K562 (cell line): Measurements from ENCODE around the gene HMBS. TPM values are rescaled to one million over a fixed set of nuclear protein-coding genes. Genes with fewer than 3 reads are reported as not detected.

Experiments used
- CHD2 ChIP-seq: IDR thresholded peaks from 2 replicates; pipeline ENCODE4 v1.6.1; 2011; ENCODE audit warnings: low read depth, low read length
- CREB1 ChIP-seq, 2 experiments: sonication (generic) in 1 of 2; formaldehyde crosslinking in 1 of 2; IDR thresholded peaks; 2 replicates each; pipeline versions ENCODE4 v1.6.1 to v1.8.0; 2012 to 2022; ENCODE audit warnings: inconsistent platforms in 1 of 2, mild to moderate bottlenecking in 1 of 2, missing genetic modification reagents in 1 of 2, moderate library complexity in 1 of 2
- MEF2D ChIP-seq: conservative IDR thresholded peaks from 2 replicates; pipeline ENCODE4 v1.6.1; 2016; ENCODE audit warnings: low read depth, missing genetic modification characterization, missing compliant biosample characterization
- MEIS2 ChIP-seq: fragments of 450-650 bp; IDR thresholded peaks from 2 replicates; pipeline ENCODE4 v1.6.1; 2014; ENCODE audit warnings: mild to moderate bottlenecking; ENCODE audit not compliant: partially characterized antibody
- NR1H2 ChIP-seq: sonication (generic); formaldehyde crosslinking; IDR thresholded peaks from 2 replicates; pipeline ENCODE4 v1.4.0; 2020; ENCODE audit warnings: mild to moderate bottlenecking, missing genetic modification reagents
- NUFIP1 ChIP-seq: fragments of 450-650 bp; IDR thresholded peaks from 2 replicates; pipeline ENCODE4 v1.6.1; 2018; ENCODE audit not compliant: partially characterized antibody
- POLR2AphosphoS5 ChIP-seq: IDR thresholded peaks from 2 replicates; pipeline ENCODE4 v1.6.1; 2011; ENCODE audit warnings: mild to moderate bottlenecking, low read depth, low read length, moderate library complexity; ENCODE audit not compliant: control insufficient read depth, insufficient read depth
- PTTG1 ChIP-seq: fragments of 450-650 bp; IDR thresholded peaks from 2 replicates; pipeline ENCODE4 v1.6.1; 2016; ENCODE audit warnings: low read depth, mild to moderate bottlenecking, missing genetic modification characterization, missing compliant biosample characterization
- TEAD4 ChIP-seq, 2 experiments: sonication (generic) in 1 of 2; formaldehyde crosslinking in 1 of 2; IDR thresholded peaks; 2 replicates each; pipeline versions ENCODE4 v1.6.1 to v1.8.0; 2012 to 2022; ENCODE audit warnings: borderline replicate concordance in 1 of 2, inconsistent platforms in 1 of 2, low read length in 1 of 2, mild to moderate bottlenecking in 1 of 2, missing genetic modification reagents in 1 of 2
- ZNF133 ChIP-seq: fragments of 250-450 bp; sonication (Bioruptor Pico); IDR thresholded peaks from 2 replicates; pipeline ENCODE4 v1.4.0; 2020; ENCODE audit warnings: mild to moderate bottlenecking
- ZNF146 ChIP-seq: IDR thresholded peaks from one replicate; pipeline ENCODE4 v1.6.1; 2018; ENCODE audit warnings: missing compliant biosample characterization; ENCODE audit not compliant: unreplicated experiment
- ZNF324 ChIP-seq: fragments of 250-450 bp; sonication (Bioruptor Pico); IDR thresholded peaks from 2 replicates; pipeline ENCODE4 v1.4.0; 2020; ENCODE audit warnings: mild to moderate bottlenecking
- ZNF695 ChIP-seq: fragments of 450-650 bp; formaldehyde crosslinking; IDR thresholded peaks from 2 replicates; pipeline ENCODE4 v1.4.0; 2020; ENCODE audit warnings: mild to moderate bottlenecking, moderate library complexity
- polyA plus RNA-seq, 8 experiments: library from polyadenylated mRNA; depleted of rRNA in 4 of 8; stranded (reverse) in 5 of 8; unstranded in 3 of 8; fragments of >200 nt; fragmentation: Nextera tagmentation in 2 of 8; fragmentation: Illumina TruSeq in 1 of 8; extraction: Ambion mirVana in 2 of 8; extraction: Trizol in 1 of 8; gene quantifications; 2 replicates each; pipeline versions ENCODE4 v1.2.1 to v1.2.3, GENCODE V29; 2011 to 2014; ENCODE audit warnings: inconsistent platforms in 1 of 8, missing spikeins in 1 of 8
- total RNA-seq, 7 experiments: library from RNA; depleted of rRNA in 6 of 7; stranded (reverse); fragments of >200 nt in 6 of 7; fragmentation: Illumina TruSeq in 2 of 7; extraction: Trizol in 2 of 7; gene quantifications; 2 replicates each; pipeline versions ENCODE4 v1.2.1 to v1.2.3, GENCODE V29; 2011 to 2021; ENCODE audit warnings: low replicate concordance in 1 of 7
- TF ChIP-seq, protein P1 (sequence below), 2 experiments: fragments of 450-650 bp; IDR thresholded peaks; 2 replicates each; pipeline ENCODE4 v1.6.1; 2016
- TF ChIP-seq, protein P2 (sequence below): fragments of 200-800 bp; sonication (Bioruptor generic); IDR thresholded peaks from 2 replicates; pipeline ENCODE4 v1.6.1; 2017; ENCODE audit warnings: missing genetic modification characterization, missing compliant biosample characterization
- TF ChIP-seq, protein P3 (sequence below): IDR thresholded peaks from 2 replicates; pipeline ENCODE4 v1.6.1; 2016; ENCODE audit warnings: missing genetic modification characterization, missing compliant biosample characterization
- TF ChIP-seq, protein P4 (sequence below): sonication (generic); formaldehyde crosslinking; IDR thresholded peaks from 2 replicates; pipeline ENCODE4 v1.8.1; 2023; ENCODE audit warnings: mild to moderate bottlenecking, missing genetic modification reagents
- TF ChIP-seq, protein P5 (sequence below): fragments of 250-450 bp; sonication (Bioruptor Pico); IDR thresholded peaks from 2 replicates; pipeline ENCODE4 v1.8.0; 2022; ENCODE audit warnings: moderate library complexity, mild to moderate bottlenecking, inconsistent platforms

Gene HMBS
- total and polyA plus RNA-seq, 9 of the 15 experiments (the other 6 are each of a cell fraction or from before 2014, with no cell fraction given) = 56.9 to 385 (median 286) TPM

DNA sequence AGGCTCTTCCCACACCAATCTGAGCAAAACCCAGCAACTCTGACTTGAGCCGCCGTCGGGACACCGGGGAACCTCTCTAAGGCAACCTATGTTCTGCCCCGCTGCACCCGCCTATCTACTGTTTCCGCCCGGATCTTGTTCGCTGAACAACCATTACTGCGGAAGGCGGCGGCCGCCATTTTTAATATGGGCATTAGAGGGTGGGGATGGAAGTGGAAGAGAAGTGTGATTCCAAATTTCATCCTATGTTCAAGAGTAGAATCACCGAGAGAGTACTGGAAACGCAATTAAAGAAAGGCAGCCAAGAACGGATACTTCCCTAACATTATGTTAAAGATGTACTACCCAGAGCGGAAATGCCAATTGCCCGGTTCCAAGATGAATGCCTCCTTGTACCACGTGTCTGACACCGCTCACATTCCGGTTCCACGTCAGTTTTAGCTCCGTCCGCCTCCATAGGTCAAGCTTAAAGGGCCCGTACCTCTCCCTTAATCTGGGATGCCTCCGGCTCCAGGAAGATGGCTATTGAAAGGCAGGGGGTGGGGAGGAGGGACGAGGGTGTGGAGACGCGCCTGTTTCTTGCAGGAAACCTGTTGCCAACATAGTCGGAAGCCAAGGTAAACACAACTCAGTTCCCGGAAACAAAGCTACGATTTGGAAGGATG lies 17.2 kb downstream of the HMBS start, which contains the start of gene DPAGT1 (continued):
- TF ChIP-seq, protein P1, sequence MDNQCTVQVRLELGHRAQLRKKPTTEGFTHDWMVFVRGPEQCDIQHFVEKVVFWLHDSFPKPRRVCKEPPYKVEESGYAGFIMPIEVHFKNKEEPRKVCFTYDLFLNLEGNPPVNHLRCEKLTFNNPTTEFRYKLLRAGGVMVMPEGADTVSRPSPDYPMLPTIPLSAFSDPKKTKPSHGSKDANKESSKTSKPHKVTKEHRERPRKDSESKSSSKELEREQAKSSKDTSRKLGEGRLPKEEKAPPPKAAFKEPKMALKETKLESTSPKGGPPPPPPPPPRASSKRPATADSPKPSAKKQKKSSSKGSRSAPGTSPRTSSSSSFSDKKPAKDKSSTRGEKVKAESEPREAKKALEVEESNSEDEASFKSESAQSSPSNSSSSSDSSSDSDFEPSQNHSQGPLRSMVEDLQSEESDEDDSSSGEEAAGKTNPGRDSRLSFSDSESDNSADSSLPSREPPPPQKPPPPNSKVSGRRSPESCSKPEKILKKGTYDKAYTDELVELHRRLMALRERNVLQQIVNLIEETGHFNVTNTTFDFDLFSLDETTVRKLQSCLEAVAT (IDR thresholded peaks at IDR 0.05) = peak in 1 of 2 experiments; percentile 37; a peak in 1 of 4 replicates
- no peak for TF ChIP-seq NUFIP1
- TF ChIP-seq TEAD4 (IDR thresholded peaks at IDR 0.05; ENCODE audit: low read length) = peak; percentile 82
- no peak for TF ChIP-seq TEAD4 (CRISPR knock-in tag; IDR thresholded peaks at IDR 0.05; ENCODE audit: borderline replicate concordance)
- TF ChIP-seq, protein P2, sequence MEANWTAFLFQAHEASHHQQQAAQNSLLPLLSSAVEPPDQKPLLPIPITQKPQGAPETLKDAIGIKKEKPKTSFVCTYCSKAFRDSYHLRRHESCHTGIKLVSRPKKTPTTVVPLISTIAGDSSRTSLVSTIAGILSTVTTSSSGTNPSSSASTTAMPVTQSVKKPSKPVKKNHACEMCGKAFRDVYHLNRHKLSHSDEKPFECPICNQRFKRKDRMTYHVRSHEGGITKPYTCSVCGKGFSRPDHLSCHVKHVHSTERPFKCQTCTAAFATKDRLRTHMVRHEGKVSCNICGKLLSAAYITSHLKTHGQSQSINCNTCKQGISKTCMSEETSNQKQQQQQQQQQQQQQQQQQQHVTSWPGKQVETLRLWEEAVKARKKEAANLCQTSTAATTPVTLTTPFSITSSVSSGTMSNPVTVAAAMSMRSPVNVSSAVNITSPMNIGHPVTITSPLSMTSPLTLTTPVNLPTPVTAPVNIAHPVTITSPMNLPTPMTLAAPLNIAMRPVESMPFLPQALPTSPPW (CRISPR knock-in tag) = peak; percentile 77
- no peak for TF ChIP-seq ZNF695
- no peak for TF ChIP-seq ZNF133 (CRISPR knock-in tag)
- 0 out of 2 replicates have a peak, but pooled peaks have one; percentile 38 for TF ChIP-seq NR1H2 (CRISPR knock-in tag)
- no peak for TF ChIP-seq ZNF146 (CRISPR knock-in tag)
- TF ChIP-seq PTTG1 (tag) = no peak
- TF ChIP-seq POLR2AphosphoS5 = no peak
- no peak for TF ChIP-seq MEIS2
- TF ChIP-seq CREB1 (IDR thresholded peaks at IDR 0.05) = peak; percentile 55; the same call in 1 of the 2 replicates
- TF ChIP-seq CREB1 (CRISPR knock-in tag; IDR thresholded peaks at IDR 0.05) = peak; percentile 71
- TF ChIP-seq, protein P3, sequence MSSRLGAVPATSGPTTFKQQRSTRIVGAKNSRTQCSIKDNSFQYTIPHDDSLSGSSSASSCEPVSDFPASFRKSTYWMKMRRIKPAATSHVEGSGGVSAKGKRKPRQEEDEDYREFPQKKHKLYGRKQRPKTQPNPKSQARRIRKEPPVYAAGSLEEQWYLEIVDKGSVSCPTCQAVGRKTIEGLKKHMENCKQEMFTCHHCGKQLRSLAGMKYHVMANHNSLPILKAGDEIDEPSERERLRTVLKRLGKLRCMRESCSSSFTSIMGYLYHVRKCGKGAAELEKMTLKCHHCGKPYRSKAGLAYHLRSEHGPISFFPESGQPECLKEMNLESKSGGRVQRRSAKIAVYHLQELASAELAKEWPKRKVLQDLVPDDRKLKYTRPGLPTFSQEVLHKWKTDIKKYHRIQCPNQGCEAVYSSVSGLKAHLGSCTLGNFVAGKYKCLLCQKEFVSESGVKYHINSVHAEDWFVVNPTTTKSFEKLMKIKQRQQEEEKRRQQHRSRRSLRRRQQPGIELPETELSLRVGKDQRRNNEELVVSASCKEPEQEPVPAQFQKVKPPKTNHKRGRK (tag) = no peak
- TF ChIP-seq, protein P4, sequence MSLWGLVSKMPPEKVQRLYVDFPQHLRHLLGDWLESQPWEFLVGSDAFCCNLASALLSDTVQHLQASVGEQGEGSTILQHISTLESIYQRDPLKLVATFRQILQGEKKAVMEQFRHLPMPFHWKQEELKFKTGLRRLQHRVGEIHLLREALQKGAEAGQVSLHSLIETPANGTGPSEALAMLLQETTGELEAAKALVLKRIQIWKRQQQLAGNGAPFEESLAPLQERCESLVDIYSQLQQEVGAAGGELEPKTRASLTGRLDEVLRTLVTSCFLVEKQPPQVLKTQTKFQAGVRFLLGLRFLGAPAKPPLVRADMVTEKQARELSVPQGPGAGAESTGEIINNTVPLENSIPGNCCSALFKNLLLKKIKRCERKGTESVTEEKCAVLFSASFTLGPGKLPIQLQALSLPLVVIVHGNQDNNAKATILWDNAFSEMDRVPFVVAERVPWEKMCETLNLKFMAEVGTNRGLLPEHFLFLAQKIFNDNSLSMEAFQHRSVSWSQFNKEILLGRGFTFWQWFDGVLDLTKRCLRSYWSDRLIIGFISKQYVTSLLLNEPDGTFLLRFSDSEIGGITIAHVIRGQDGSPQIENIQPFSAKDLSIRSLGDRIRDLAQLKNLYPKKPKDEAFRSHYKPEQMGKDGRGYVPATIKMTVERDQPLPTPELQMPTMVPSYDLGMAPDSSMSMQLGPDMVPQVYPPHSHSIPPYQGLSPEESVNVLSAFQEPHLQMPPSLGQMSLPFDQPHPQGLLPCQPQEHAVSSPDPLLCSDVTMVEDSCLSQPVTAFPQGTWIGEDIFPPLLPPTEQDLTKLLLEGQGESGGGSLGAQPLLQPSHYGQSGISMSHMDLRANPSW (CRISPR knock-in tag) = no peak
- no peak for TF ChIP-seq ZNF324
- no peak for TF ChIP-seq CHD2
- TF ChIP-seq MEF2D = no peak; the same call in 1 of the 2 replicates
- TF ChIP-seq, protein P5, sequence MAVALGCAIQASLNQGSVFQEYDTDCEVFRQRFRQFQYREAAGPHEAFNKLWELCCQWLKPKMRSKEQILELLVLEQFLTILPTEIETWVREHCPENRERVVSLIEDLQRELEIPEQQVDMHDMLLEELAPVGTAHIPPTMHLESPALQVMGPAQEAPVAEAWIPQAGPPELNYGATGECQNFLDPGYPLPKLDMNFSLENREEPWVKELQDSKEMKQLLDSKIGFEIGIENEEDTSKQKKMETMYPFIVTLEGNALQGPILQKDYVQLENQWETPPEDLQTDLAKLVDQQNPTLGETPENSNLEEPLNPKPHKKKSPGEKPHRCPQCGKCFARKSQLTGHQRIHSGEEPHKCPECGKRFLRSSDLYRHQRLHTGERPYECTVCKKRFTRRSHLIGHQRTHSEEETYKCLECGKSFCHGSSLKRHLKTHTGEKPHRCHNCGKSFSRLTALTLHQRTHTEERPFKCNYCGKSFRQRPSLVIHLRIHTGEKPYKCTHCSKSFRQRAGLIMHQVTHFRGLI (CRISPR knock-in tag) = peak; percentile 76
